HepG2 (cell line): ENCODE measurements around the gene GNG4. TPM values are rescaled to one million over a fixed set of nuclear protein-coding genes. Genes with fewer than 3 reads are reported as not detected.

Experiments used
- AKNA ChIP-seq: sonication (generic); formaldehyde crosslinking; IDR thresholded peaks from 2 replicates; pipeline ENCODE4 v1.4.0; 2020; ENCODE audit warnings: missing genetic modification reagents, borderline replicate concordance
- DPF2 ChIP-seq: sonication (generic); formaldehyde crosslinking; IDR thresholded peaks from 2 replicates; pipeline ENCODE4 v1.4.0; 2020; ENCODE audit warnings: mild to moderate bottlenecking, low read depth, missing genetic modification reagents, borderline replicate concordance
- FOXP1 ChIP-seq, 2 experiments: fragments of 450-650 bp in 1 of 2; IDR thresholded peaks; 2 replicates each; pipeline ENCODE4 v1.6.1; 2017 to 2018; ENCODE audit warnings: antibody characterized with exemption in 1 of 2
- HOXA3 ChIP-seq: sonication (generic); formaldehyde crosslinking; IDR thresholded peaks from 2 replicates; pipeline ENCODE4 v1.5.0; 2020; ENCODE audit warnings: missing genetic modification reagents
- ISX ChIP-seq: sonication (generic); formaldehyde crosslinking; conservative IDR thresholded peaks from 2 replicates; pipeline ENCODE4 v1.5.0; 2020; ENCODE audit warnings: missing genetic modification reagents
- LBX2 ChIP-seq: sonication (generic); formaldehyde crosslinking; IDR thresholded peaks from 2 replicates; pipeline ENCODE4 v1.5.0; 2020; ENCODE audit warnings: missing genetic modification reagents, mild to moderate bottlenecking, borderline replicate concordance
- MAFF ChIP-seq: IDR thresholded peaks from 2 replicates; pipeline ENCODE4 v1.6.1; 2011; ENCODE audit warnings: low read depth, low read length, improper control_type of control experiment
- MBD4 ChIP-seq: IDR thresholded peaks from 2 replicates; pipeline ENCODE4 v1.6.1; 2012; ENCODE audit warnings: low read length, inconsistent platforms, borderline replicate concordance
- MEIS1 ChIP-seq: sonication (generic); formaldehyde crosslinking; IDR thresholded peaks from 2 replicates; pipeline ENCODE4 v1.9.0; 2021; ENCODE audit warnings: mild to moderate bottlenecking, missing genetic modification reagents, moderate library complexity, borderline replicate concordance
- NBN ChIP-seq: fragments of 450-650 bp; conservative IDR thresholded peaks from 2 replicates; pipeline ENCODE4 v1.6.1; 2017
- NFE2L2 ChIP-seq: fragments of 150-350 bp; IDR thresholded peaks from 2 replicates; pipeline ENCODE4 v1.6.1; 2014; ENCODE audit warnings: low read length
- RORA ChIP-seq: sonication (generic); formaldehyde crosslinking; IDR thresholded peaks from 2 replicates; pipeline ENCODE4 v1.5.0; 2020; ENCODE audit warnings: mild to moderate bottlenecking, missing genetic modification reagents, moderate library complexity
- RXRB ChIP-seq: IDR thresholded peaks from 2 replicates; pipeline ENCODE4 v1.6.1; 2016; ENCODE audit warnings: borderline replicate concordance, missing genetic modification reagents, missing compliant biosample characterization
- SRSF4 ChIP-seq: fragments of 200-400 bp; formaldehyde crosslinking; IDR thresholded peaks from one replicate; pipeline ENCODE4 v1.6.1; 2018; ENCODE audit warnings: mild to moderate bottlenecking, low read depth, low read length, moderate library complexity; ENCODE audit not compliant: poor library complexity, severe bottlenecking
- TEAD2 ChIP-seq: sonication (generic); formaldehyde crosslinking; IDR thresholded peaks from 2 replicates; pipeline ENCODE4 v1.9.0; 2021; ENCODE audit warnings: missing genetic modification reagents
- ZNF430 ChIP-seq: sonication (generic); formaldehyde crosslinking; IDR thresholded peaks from 2 replicates; pipeline ENCODE4 v1.9.0; 2021; ENCODE audit warnings: mild to moderate bottlenecking, missing genetic modification reagents
- ZNF484 ChIP-seq: sonication (generic); formaldehyde crosslinking; IDR thresholded peaks from 2 replicates; pipeline ENCODE4 v1.5.1; 2020; ENCODE audit warnings: mild to moderate bottlenecking, low read depth, missing genetic modification reagents, borderline replicate concordance
- ZNF510 ChIP-seq: sonication (generic); formaldehyde crosslinking; IDR thresholded peaks from 2 replicates; pipeline ENCODE4 v1.4.0; 2020; ENCODE audit warnings: low read depth, mild to moderate bottlenecking, missing genetic modification reagents
- ZNF546 ChIP-seq: sonication (generic); formaldehyde crosslinking; conservative IDR thresholded peaks from 2 replicates; pipeline ENCODE4 v1.8.1; 2023; ENCODE audit warnings: mild to moderate bottlenecking, missing genetic modification reagents
- ZNF563 ChIP-seq: sonication (generic); formaldehyde crosslinking; IDR thresholded peaks from 2 replicates; pipeline ENCODE4 v1.8.0; 2022; ENCODE audit warnings: mild to moderate bottlenecking, moderate library complexity, missing genetic modification reagents
- ZNF660 ChIP-seq: sonication (generic); formaldehyde crosslinking; IDR thresholded peaks from 2 replicates; pipeline ENCODE4 v1.5.1; 2020; ENCODE audit warnings: mild to moderate bottlenecking, low read depth, missing genetic modification reagents, borderline replicate concordance
- ZNF776 ChIP-seq: sonication (generic); formaldehyde crosslinking; IDR thresholded peaks from 2 replicates; pipeline ENCODE4 v1.4.0; 2020; ENCODE audit warnings: mild to moderate bottlenecking, missing genetic modification reagents
- ZSCAN21 ChIP-seq: sonication (generic); formaldehyde crosslinking; IDR thresholded peaks from 2 replicates; pipeline ENCODE4 v1.8.0; 2022; ENCODE audit warnings: mild to moderate bottlenecking, missing genetic modification reagents, moderate library complexity, borderline replicate concordance
- polyA plus RNA-seq, 8 experiments: library from polyadenylated mRNA; depleted of rRNA in 3 of 8; stranded (reverse) in 7 of 8; unstranded in 1 of 8; fragments of >200 nt; fragmentation: Illumina TruSeq in 4 of 8; extraction: Trizol in 4 of 8; gene quantifications; 2 replicates each; pipeline versions ENCODE4 v1.2.1 to v1.2.3, GENCODE V29; 2011 to 2016; ENCODE audit warnings: low read depth in 4 of 8, missing spikeins in 1 of 8, mixed read lengths in 1 of 8; ENCODE audit not compliant: insufficient read depth in 1 of 8
- total RNA-seq, 5 experiments: library from RNA; depleted of rRNA; stranded (reverse); fragments of >200 nt; fragmentation: Illumina TruSeq; extraction: Trizol; gene quantifications; 2 replicates each; pipeline ENCODE4 v1.2.3, GENCODE V29; 2016; ENCODE audit warnings: low read depth in 1 of 5
- TF ChIP-seq, protein P1 (sequence below): IDR thresholded peaks from 2 replicates; pipeline ENCODE4 v1.6.1; 2016; ENCODE audit warnings: low read depth

Gene GNG4
- total and polyA plus RNA-seq, 2 of the 13 experiments (the other 11 are each of a cell fraction or from before 2014, with no cell fraction given): 27.1 to 69.5 TPM

DNA sequence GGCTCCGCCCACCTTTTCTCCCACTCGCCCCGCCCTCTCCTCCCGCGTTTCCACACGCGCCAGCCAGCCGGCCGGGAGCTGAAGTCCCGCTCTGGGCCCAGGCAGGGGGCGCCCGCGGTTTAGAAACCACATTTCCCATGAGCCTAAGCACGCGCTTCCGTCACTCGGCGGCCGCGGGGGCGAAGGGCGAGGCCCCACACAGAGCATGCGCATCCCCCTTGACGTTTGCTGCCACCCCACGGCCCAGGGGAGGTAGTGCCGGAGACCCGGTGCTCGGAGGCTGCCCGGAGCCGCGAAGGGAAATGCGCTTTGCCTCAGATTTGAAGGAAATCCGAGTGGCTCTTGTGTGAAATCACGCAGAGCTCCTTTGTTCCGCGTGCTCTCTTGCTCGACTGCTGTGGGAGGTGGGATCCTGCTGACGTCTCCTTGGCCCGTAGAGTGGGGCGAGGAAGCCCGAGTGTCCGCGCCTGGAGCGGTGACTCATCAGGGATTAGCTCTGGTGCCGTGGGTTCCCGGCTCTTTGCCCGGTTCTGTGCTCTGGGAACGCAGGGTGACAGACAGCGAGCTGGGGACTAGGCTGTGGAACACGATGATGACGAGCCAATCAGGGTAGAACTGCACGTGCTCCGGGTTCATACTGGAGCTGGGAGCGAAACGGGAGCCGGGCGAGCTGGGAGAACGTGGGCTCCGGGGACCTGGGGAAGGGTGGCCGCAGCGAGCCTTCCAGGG, 144.9 kb downstream of the GNG4 start (continued):
- no peak; the same call in 1 of the 2 replicates for TF ChIP-seq ZSCAN21 (CRISPR knock-in tag)
- TF ChIP-seq TEAD2 (CRISPR knock-in tag): 0 out of 2 replicates have a peak, but pooled peaks have one; percentile 32
- no peak for TF ChIP-seq ZNF484 (CRISPR knock-in tag)
- 0 out of 2 replicates have a peak, but pooled peaks have one; percentile 43 for TF ChIP-seq ISX (CRISPR knock-in tag)
- no peak for TF ChIP-seq RORA (CRISPR knock-in tag)
- TF ChIP-seq FOXP1 (IDR thresholded peaks at IDR 0.05): no peak
- 0 out of 2 replicates have a peak, but pooled peaks have one; percentile 5 for TF ChIP-seq FOXP1 (CRISPR knock-in tag; IDR thresholded peaks at IDR 0.05)
- TF ChIP-seq NFE2L2: no peak
- TF ChIP-seq MAFF: no peak
- peak; percentile 60; the same call in 1 of the 2 replicates for TF ChIP-seq RXRB (CRISPR knock-in tag)
- no peak for TF ChIP-seq ZNF660 (CRISPR knock-in tag)
- TF ChIP-seq ZNF546: no peak; the same call in none of the 2 replicates
- no peak for TF ChIP-seq DPF2 (CRISPR knock-in tag)
- TF ChIP-seq MEIS1 (CRISPR knock-in tag): no peak; the same call in 1 of the 2 replicates
- no peak for TF ChIP-seq LBX2 (CRISPR knock-in tag)
- no peak for TF ChIP-seq SRSF4
- no peak for TF ChIP-seq NBN
- no peak; the same call in 1 of the 2 replicates for TF ChIP-seq ZNF776 (CRISPR knock-in tag)
- TF ChIP-seq HOXA3: peak; percentile 68; the same call in 1 of the 2 replicates
- TF ChIP-seq ZNF563 (CRISPR knock-in tag): 0 out of 2 replicates have a peak, but pooled peaks have one; percentile 44
- TF ChIP-seq MBD4: no peak
- TF ChIP-seq, protein P1, sequence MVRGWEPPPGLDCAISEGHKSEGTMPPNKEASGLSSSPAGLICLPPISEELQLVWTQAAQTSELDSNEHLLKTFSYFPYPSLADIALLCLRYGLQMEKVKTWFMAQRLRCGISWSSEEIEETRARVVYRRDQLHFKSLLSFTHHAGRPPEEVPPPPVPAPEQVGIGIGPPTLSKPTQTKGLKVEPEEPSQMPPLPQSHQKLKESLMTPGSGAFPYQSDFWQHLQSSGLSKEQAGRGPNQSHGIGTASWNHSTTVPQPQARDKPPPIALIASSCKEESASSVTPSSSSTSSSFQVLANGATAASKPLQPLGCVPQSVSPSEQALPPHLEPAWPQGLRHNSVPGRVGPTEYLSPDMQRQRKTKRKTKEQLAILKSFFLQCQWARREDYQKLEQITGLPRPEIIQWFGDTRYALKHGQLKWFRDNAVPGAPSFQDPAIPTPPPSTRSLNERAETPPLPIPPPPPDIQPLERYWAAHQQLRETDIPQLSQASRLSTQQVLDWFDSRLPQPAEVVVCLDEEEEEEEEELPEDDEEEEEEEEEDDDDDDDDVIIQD (CRISPR knock-in tag): peak; percentile 53; the same call in 1 of the 2 replicates
- no peak for TF ChIP-seq ZNF510 (CRISPR knock-in tag)
- peak; percentile 90 for TF ChIP-seq ZNF430 (CRISPR knock-in tag)
- TF ChIP-seq AKNA (CRISPR knock-in tag): 0 out of 2 replicates have a peak, but pooled peaks have one; percentile 72
